K562 (cell line): ENCODE results near the gene CUL5. TPM values are rescaled to one million over a fixed set of nuclear protein-coding genes. Genes with fewer than 3 reads are reported as not detected.
A peak's percentile ranks its signal among the peaks of the same experiment; 100 is the strongest.

Experiments
- AFF1 ChIP-seq, 2 experiments: fragments of 450-650 bp; IDR thresholded peaks; 2 replicates each; pipeline ENCODE4 v1.6.1; 2018; ENCODE audit warnings: mild to moderate bottlenecking in 2 of 2, low read depth in 1 of 2; ENCODE audit not compliant: partially characterized antibody in 2 of 2
- HDAC3 ChIP-seq: fragments of 450-650 bp; IDR thresholded peaks from 2 replicates; pipeline ENCODE4 v1.6.1; 2018; ENCODE audit warnings: borderline replicate concordance, mild to moderate bottlenecking, moderate library complexity; ENCODE audit not compliant: partially characterized antibody
- IFI16 ChIP-seq: fragments of 250-450 bp; sonication (Bioruptor Pico); IDR thresholded peaks from 2 replicates; pipeline ENCODE4 v2.1.2; 2022; ENCODE audit warnings: mild to moderate bottlenecking, inconsistent platforms
- NRF1 ChIP-seq, 2 experiments: fragments of 450-650 bp; IDR thresholded peaks in 1 of 2; conservative IDR thresholded peaks in 1 of 2; 2 replicates each; pipeline ENCODE4 v1.6.1; 2014; ENCODE audit warnings: mild to moderate bottlenecking in 2 of 2
- PKNOX1 ChIP-seq: fragments of 450-650 bp; IDR thresholded peaks from 2 replicates; pipeline ENCODE4 v1.6.1; 2016
- polyA plus RNA-seq, 8 experiments: library from polyadenylated mRNA; depleted of rRNA in 4 of 8; stranded (reverse) in 5 of 8; unstranded in 3 of 8; fragments of >200 nt; fragmentation: Nextera tagmentation in 2 of 8; fragmentation: Illumina TruSeq in 1 of 8; extraction: Ambion mirVana in 2 of 8; extraction: Trizol in 1 of 8; gene quantifications; 2 replicates each; pipeline versions ENCODE4 v1.2.1 to v1.2.3, GENCODE V29; 2011 to 2014; ENCODE audit warnings: inconsistent platforms in 1 of 8, missing spikeins in 1 of 8
- total RNA-seq, 7 experiments: library from RNA; depleted of rRNA in 6 of 7; stranded (reverse); fragments of >200 nt in 6 of 7; fragmentation: Illumina TruSeq in 2 of 7; extraction: Trizol in 2 of 7; gene quantifications; 2 replicates each; pipeline versions ENCODE4 v1.2.1 to v1.2.3, GENCODE V29; 2011 to 2021; ENCODE audit warnings: low replicate concordance in 1 of 7

Gene CUL5
- total and polyA plus RNA-seq, 9 of the 15 experiments (the other 6 are each of a cell fraction or from before 2014, with no cell fraction given): 14.3 to 45.9 (median 23.0) TPM

GRCh38 chr11:108122166-108122628 is 113.5 kb downstream of the CUL5 start (continued):
- peak in 1 of 2 experiments; percentile 1 for TF ChIP-seq AFF1 (IDR thresholded peaks at IDR 0.05; ENCODE audit: low read depth in 1 of 2, partially characterized antibody in 2 of 2)
- TF ChIP-seq NRF1 (conservative IDR thresholded peaks at IDR 0.05 in 1 of 2, IDR thresholded peaks at IDR 0.05 in 1 of 2): peak; percentile 58 to 69
- no peak for TF ChIP-seq IFI16 (CRISPR knock-in tag)
- peak; percentile 85 for TF ChIP-seq PKNOX1
- TF ChIP-seq HDAC3: no peak
